Stimulated activated CD4-positive, alpha-beta T cell treated with anti-CD3 and anti-CD28 coated beads, Interleukin-1b, Interleukin-23, amount 100 ng/mL, for 24 hours (primary cell): Measurements from ENCODE around the gene SST.

Experiments
- DNase-seq, 4 experiments: peaks; one replicate each; pipeline ENCODE4 v3.0.0-alpha.2; 2020; ENCODE audit warnings: low read depth in 4 of 4, low spot score in 1 of 4

SST gene

DNA sequence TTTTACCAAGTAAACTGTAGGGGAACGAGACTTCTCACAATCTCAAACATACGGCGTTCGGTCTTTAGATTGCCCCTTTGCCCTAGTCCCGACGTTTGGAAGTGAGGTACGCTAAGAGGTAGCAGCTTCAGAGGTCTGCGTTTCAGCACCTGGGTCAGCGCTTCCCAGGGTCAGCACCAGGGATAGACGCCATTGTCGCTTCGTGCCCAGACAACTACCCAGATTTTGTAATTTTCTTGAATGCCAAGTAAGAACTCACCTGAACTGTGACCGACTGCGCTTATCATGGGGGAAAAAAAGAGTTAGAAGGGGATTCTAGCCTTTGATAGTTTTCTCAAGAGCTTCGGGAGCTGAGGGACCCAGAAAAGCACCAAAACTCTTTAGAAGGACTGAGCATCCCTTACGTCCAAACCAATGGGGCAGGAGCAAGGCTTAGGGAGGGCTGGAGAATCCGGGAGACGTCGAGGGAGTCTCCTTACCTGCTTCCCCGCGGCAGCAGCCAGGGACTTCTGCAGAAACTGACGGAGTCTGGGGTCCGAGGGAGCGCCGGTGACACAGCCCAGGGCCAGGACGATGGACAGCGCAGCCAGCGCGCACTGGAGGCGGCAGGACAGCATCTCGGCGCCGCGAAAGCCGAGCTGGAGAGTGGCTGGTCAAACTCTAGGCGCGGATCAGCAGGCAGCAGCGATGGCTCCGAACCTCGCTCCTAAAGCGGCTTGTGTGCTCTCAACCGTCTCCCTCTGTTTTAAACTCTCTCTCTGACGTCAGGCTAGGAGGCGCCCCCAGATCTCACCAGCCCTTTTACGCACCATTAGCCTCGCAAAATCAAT, at the start of gene SST:
Gene SST, minus strand, starts transcription at position 720 of the 830 bp plus-strand sequence. Its CDS starts 103 bp downstream, at position 617.
- DNase-seq, result no peak

DNA sequence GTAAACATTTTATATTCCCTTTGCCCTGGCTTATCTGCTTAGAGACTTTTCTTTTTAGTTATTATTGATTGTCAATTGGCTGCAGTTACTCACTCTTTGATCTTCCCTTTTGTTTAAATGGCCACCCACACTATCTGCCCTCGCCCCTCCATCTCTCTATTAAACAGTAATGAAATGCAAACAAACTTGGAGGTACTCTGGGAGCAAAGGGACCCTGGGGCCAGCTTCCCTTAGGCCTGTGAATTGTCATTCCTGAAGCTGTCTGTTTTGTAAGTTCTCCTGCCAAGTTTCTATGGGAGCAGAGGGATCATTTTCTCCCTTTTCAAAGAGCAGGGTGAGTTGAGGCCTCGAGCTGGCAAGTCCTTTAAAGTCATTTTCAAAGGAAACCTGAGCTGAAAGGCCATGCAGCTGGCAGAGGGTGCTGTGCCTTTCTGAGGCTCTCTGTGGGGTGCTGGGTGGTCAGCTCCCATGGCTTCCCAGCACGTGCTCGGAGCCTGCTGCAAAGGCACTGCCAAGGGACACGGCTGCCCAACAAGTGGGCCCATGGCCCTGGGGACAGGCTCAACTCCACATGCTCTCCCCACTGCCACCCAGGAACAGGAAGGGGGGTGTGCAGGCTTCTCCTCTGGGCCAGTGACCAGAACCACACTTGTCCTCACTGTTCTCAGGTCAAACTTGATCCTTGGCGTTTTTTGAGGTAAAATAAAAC, 49.6 kb upstream of the SST start:
- no peak for DNase-seq

DNA sequence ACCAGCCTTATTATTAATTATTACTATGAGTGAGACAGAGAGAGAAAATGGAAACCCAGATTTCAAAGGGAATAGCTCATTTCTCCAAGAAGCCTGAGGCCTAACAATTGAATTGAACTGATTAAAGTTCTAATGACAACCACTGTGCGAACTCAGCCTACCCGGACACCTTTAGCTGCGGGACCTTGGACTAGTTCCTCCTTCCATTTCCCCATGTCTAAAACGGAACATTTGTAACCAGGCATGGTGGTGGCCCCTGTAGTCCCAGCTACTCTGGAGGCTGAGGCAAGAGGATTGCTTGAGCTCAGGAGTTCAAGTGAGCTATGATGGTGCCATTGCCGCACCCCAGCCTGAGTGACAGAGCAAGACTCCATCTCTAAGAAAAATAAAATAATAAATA, 48.6 kb upstream of the SST start:
- no peak for DNase-seq

DNA sequence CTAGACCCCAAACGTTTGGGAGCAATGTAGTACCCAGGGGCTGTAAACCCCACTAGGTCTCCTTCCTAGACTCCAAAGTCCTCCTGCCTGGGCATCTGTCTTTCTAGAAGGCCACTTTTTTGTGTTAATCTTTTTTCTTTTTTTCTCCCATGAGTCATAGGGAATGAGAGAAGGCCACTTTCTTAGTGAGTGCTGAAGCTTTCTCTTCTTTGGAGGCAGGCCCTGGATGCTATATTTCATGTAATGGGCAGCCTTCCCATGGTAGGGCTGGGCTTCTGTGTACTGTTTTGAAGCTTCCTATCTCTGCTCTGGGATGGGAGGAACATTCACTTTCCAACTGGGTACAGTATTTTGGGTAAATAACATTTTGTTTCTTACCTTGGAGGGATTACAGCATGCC, 47.4 kb upstream of the SST start:
- no peak for DNase-seq

- peak; percentile 27 to 63 (median 54) for DNase-seq
Measured at GRCh38 chr3:187714404-187714979, 44.3 kb upstream of the SST start.

- DNase-seq, result no peak
Measured at GRCh38 chr3:187713504-187713903, 43.3 kb upstream of the SST start.

GRCh38 chr3:187709155-187709554, 39.0 kb upstream of the SST start:
- DNase-seq, result no peak

DNA sequence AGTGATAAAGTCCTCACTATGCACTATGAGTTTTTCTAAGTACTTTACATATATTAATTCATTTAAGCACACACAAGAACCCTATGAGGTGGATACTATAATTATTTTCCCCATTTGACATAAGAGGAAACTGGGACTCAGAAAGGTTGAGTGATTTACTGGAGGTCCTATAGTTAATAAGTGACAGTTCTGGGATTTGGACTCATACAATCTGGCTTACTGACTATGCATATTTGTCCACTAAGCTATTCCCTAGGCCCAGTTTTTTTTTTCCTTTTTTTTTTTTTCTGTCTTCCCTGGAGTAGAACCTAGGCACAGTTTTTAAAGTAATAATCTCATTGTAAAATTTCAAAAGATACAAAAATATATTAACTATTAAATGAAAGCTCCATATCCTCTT, 38.5 kb upstream of the SST start:
- no peak for DNase-seq

- no peak for DNase-seq
Measured at GRCh38 chr3:187706971-187707370, 36.8 kb upstream of the SST start.

- no peak for DNase-seq
Measured at GRCh38 chr3:187705164-187705563, 35.0 kb upstream of the SST start.

DNA sequence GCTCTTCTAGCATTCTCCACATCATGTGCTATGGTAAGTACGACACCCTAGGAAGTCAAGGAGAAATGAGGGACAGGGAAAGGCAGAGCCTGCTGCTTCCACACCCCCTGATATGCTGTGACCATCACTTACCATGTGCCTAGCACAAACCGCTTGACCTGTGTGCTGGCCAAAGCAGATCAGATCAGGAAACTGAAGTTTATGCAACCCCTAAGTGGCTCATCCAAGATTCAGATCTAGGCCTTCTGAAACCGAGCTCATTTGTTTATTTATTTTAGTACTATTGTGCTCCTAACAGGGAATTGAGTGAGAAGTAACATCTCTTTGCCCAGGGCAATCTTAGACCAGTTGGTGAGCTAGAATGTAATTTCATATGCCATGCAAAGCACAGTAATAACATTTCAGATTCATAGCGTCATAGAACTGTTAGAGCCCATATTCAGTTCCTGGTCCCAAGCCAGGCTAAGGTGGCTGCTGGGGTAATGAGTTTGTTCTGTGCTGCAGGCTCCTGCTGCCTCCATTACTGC, 32.4 kb upstream of the SST start, which contains the start of gene RTP2:
Gene RTP2, minus strand, starts transcription at position 51 of the 527 bp plus-strand sequence. CDS start 429 bp downstream, outside the sequence.
- DNase-seq, result no peak

- no peak for DNase-seq
Measured at GRCh38 chr3:187700249-187700648, 30.1 kb upstream of the SST start.

DNA sequence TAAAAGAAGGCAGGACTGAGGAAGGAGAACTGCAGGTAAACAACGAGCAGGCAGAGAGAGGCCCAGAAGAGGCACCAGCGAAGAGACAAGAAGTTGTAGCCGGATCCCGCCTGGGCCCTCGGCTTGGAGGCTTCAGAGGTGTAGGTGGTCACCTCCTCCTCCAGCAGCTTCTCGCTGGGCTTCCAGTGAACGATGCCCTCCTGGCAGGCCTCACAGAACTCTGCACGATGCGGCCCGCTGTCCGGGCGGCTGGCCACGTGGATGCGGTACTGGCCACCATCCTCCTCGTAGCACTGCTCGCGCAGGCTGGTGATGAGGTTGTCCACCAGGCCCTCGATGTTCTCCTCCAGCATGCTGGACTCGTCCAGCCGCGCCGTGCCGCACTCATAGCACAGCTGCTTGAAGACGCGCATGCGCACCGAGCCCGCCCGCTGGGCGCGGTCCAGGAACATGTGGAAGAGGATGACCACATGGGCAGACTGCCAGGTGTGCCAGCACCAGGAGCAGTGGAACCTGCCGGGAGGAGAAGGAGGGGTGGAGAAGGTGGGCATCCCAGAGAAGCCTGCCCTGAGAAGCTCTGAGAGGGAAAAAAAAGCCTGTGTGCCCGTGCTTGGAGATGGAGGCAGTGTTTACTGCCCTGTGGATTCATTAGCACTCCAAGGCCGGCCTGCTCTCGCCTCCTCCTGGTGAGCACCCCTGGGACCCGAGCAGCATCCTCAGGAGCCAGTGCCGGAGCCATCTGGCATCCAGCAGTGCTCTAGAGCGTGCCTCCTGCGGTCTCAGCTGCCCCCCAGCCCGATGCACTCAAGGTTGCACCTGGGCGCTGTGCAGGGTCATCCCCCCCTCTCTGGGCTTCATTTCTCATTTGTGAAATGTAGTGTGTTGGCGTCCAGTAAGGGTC, 28.6 kb upstream of the SST start:
- DNase-seq, result no peak

- no peak for DNase-seq
Measured at GRCh38 chr3:187696021-187696420, 25.8 kb upstream of the SST start.

GRCh38 chr3:187695449-187695848, 25.3 kb upstream of the SST start:
- DNase-seq, result no peak

DNA sequence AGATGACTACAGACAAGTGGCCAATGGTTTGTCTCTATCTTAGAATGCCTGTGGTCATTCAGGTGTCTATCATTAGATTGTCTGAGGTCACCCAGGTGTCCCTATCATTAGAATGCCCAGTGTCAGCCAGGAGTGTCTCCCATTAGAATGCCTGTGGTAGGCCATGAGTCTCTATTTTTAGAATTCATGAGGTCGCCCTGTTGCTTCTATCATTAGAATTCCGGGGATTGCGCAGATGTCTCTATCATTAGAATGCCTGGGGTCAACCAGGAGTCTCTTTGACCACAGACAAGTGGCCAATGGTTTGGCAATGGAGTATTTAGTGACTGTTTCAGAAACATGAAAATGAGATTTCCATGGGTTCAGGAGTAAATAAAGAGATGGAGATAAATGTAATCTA, 24.6 kb upstream of the SST start:
- DNase-seq, result no peak

- no peak for DNase-seq
Measured at GRCh38 chr3:187693431-187693830, 23.2 kb upstream of the SST start.

- DNase-seq, result no peak
Measured at GRCh38 chr3:187689984-187690383, 19.8 kb upstream of the SST start.

DNA sequence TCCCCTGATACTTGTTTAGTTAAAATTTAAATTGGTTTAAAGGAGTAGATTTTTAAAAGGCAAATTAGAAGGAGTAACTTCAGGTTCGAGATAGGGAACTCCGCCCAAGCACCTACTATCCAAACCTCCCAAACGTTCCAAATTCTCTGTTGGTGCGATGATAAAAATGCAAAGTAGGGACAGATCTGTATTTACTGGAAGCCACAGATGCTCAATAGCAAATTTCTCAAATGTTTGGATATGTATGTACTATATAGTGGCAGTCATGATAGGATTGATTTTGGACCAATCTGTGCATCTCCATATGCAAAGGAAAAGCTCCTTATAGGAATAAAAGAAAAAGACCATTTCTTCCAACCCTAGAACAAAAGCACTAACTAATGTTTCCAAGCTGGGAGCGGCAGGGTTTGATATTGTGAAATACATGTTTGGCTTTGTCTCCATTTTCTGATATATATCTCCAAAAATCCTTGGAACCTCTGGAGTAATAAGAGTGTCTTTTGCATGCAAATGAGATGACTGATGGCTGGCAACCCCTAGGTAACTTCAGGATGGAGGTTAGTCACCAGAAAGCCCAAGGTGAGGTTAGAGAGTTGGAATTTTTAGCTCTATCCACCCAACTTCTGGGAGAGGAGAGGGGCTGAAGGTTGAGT, 16.6 kb upstream of the SST start:
- no peak for DNase-seq

DNA sequence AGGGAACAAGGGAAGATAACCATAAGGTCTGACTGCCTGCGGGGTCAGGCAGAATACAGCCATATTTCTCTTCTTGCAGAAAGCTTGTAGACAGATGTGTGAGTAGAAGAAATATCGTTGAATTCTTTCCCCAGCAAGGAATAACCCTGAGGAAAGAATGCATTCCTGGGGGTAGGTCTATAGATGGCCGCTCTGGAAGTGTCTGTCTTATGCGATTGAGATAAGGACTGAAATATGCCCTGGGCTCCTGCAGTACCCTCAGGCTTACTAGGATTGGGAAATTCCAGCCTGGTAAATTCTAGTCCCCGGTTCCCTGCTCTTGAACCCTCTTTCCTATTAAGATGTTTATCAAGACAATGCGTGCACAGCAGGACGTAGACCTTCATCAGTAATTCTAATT, 15.8 kb upstream of the SST start:
- no peak for DNase-seq
